HepG2 (cell line): ENCODE results near the gene KIF3A. TPM values are rescaled to one million over a fixed set of nuclear protein-coding genes. Genes with fewer than 3 reads are reported as not detected.

ENCODE experiments used
- ASH2L ChIP-seq: fragments of 300-600, 200-600 bp; sonication (generic); IDR thresholded peaks from 2 replicates; pipeline ENCODE4 v1.7.0; 2017; ENCODE audit warnings: low read depth, mild to moderate bottlenecking, moderate library complexity, mixed read lengths, low read length; ENCODE audit not compliant: insufficient read length
- ATF5 ChIP-seq: sonication (generic); formaldehyde crosslinking; IDR thresholded peaks from 2 replicates; pipeline ENCODE4 v1.4.0; 2020; ENCODE audit warnings: mild to moderate bottlenecking, low read depth, missing genetic modification reagents
- GMEB1 ChIP-seq: sonication (generic); formaldehyde crosslinking; IDR thresholded peaks from 2 replicates; pipeline ENCODE4 v1.5.1; 2020; ENCODE audit warnings: missing genetic modification reagents, mild to moderate bottlenecking, borderline replicate concordance
- GMEB2 ChIP-seq: IDR thresholded peaks from 2 replicates; pipeline ENCODE4 v1.6.1; 2016; ENCODE audit warnings: missing biosample characterization, missing genetic modification reagents, low read depth
- HINFP ChIP-seq: sonication (generic); formaldehyde crosslinking; IDR thresholded peaks from 2 replicates; pipeline ENCODE4 v1.4.0; 2020; ENCODE audit warnings: low read depth, mild to moderate bottlenecking, missing genetic modification reagents
- MED8 ChIP-seq: sonication (generic); formaldehyde crosslinking; IDR thresholded peaks from 2 replicates; pipeline ENCODE4 v1.8.1; 2023; ENCODE audit warnings: mild to moderate bottlenecking, missing genetic modification reagents; ENCODE audit not compliant: insufficient replicate concordance
- NR2F6 ChIP-seq, 2 experiments: IDR thresholded peaks; 2 replicates each; pipeline ENCODE4 v1.6.1; 2016; ENCODE audit warnings: antibody characterized with exemption in 1 of 2, mild to moderate bottlenecking in 1 of 2
- PITX1 ChIP-seq: sonication (generic); formaldehyde crosslinking; IDR thresholded peaks from 2 replicates; pipeline ENCODE4 v1.5.1; 2020; ENCODE audit warnings: mild to moderate bottlenecking, missing genetic modification reagents
- POLR2AphosphoS2 ChIP-seq: IDR thresholded peaks from 2 replicates; pipeline ENCODE4 v1.6.1; 2011; ENCODE audit warnings: low read depth, low read length, improper control_type of control experiment
- SMAD1 ChIP-seq: sonication (generic); formaldehyde crosslinking; IDR thresholded peaks from 2 replicates; pipeline ENCODE4 v1.4.0; 2020; ENCODE audit warnings: missing genetic modification reagents, low read depth, mild to moderate bottlenecking, borderline replicate concordance
- TBX2 ChIP-seq: sonication (generic); formaldehyde crosslinking; IDR thresholded peaks from 2 replicates; pipeline ENCODE4 v1.5.0; 2020; ENCODE audit warnings: missing genetic modification reagents, mild to moderate bottlenecking, borderline replicate concordance
- ZBTB1 ChIP-seq: sonication (generic); formaldehyde crosslinking; IDR thresholded peaks from 2 replicates; pipeline ENCODE4 v1.4.0; 2020; ENCODE audit warnings: missing genetic modification reagents, borderline replicate concordance
- ZFP37 ChIP-seq: sonication (generic); formaldehyde crosslinking; IDR thresholded peaks from 2 replicates; pipeline ENCODE4 v1.4.0; 2020; ENCODE audit warnings: missing genetic modification reagents, borderline replicate concordance
- ZNF33B ChIP-seq: sonication (generic); formaldehyde crosslinking; IDR thresholded peaks from 2 replicates; pipeline ENCODE4 v1.5.1; 2020; ENCODE audit warnings: mild to moderate bottlenecking, missing genetic modification reagents
- ZNF441 ChIP-seq: sonication (generic); formaldehyde crosslinking; IDR thresholded peaks from 2 replicates; pipeline ENCODE4 v1.7.0; 2021; ENCODE audit warnings: missing genetic modification reagents, borderline replicate concordance
- ZNF530 ChIP-seq: sonication (generic); formaldehyde crosslinking; IDR thresholded peaks from 2 replicates; pipeline ENCODE4 v1.5.0; 2020; ENCODE audit warnings: low read depth, mild to moderate bottlenecking, missing genetic modification reagents
- ZNF678 ChIP-seq: sonication (generic); formaldehyde crosslinking; IDR thresholded peaks from 2 replicates; pipeline ENCODE4 v1.4.0; 2020; ENCODE audit warnings: mild to moderate bottlenecking, missing genetic modification reagents
- ZNF781 ChIP-seq: sonication (generic); formaldehyde crosslinking; IDR thresholded peaks from 2 replicates; pipeline ENCODE4 v1.5.1; 2020; ENCODE audit warnings: borderline replicate concordance, mild to moderate bottlenecking, missing genetic modification reagents; ENCODE audit errors: not compliant biosample characterization
- ZSCAN12 ChIP-seq: sonication (generic); formaldehyde crosslinking; IDR thresholded peaks from 2 replicates; pipeline ENCODE4 v1.9.0; 2021; ENCODE audit warnings: mild to moderate bottlenecking, missing genetic modification reagents
- polyA plus RNA-seq, 8 experiments: library from polyadenylated mRNA; depleted of rRNA in 3 of 8; stranded (reverse) in 7 of 8; unstranded in 1 of 8; fragments of >200 nt; fragmentation: Illumina TruSeq in 4 of 8; extraction: Trizol in 4 of 8; gene quantifications; 2 replicates each; pipeline versions ENCODE4 v1.2.1 to v1.2.3, GENCODE V29; 2011 to 2016; ENCODE audit warnings: low read depth in 4 of 8, missing spikeins in 1 of 8, mixed read lengths in 1 of 8; ENCODE audit not compliant: insufficient read depth in 1 of 8
- total RNA-seq, 5 experiments: library from RNA; depleted of rRNA; stranded (reverse); fragments of >200 nt; fragmentation: Illumina TruSeq; extraction: Trizol; gene quantifications; 2 replicates each; pipeline ENCODE4 v1.2.3, GENCODE V29; 2016; ENCODE audit warnings: low read depth in 1 of 5
- TF ChIP-seq, protein P1 (sequence below): sonication (generic); formaldehyde crosslinking; IDR thresholded peaks from 2 replicates; pipeline ENCODE4 v1.4.0; 2020; ENCODE audit warnings: missing genetic modification reagents

The KIF3A gene
- total and polyA plus RNA-seq, 2 of the 13 experiments (the other 11 are each of a cell fraction or from before 2014, with no cell fraction given): 2.3 to 8.4 TPM

GRCh38 chr5:132736853-132737833, at the start of gene KIF3A (continued):
- TF ChIP-seq GMEB1 (CRISPR knock-in tag) (no peak; the same call in 1 of the 2 replicates), ZNF441 (no peak), SMAD1 (CRISPR knock-in tag) (0 out of 2 replicates have a peak, but pooled peaks have one; percentile 58), PITX1 (CRISPR knock-in tag) (no peak), TBX2 (CRISPR knock-in tag) (peak; percentile 69; the same call in 1 of the 2 replicates), ZSCAN12 (CRISPR knock-in tag) (peak; percentile 78), ZNF33B (CRISPR knock-in tag) (no peak), ATF5 (CRISPR knock-in tag) (no peak), ZBTB1 (no peak), POLR2AphosphoS2 (no peak), ZNF530 (CRISPR knock-in tag) (no peak), ASH2L (peak; percentile 67), MED8 (no peak), ZFP37 (CRISPR knock-in tag) (no peak), GMEB2 (CRISPR knock-in tag) (no peak), NR2F6 (IDR thresholded peaks at IDR 0.05) (no peak), NR2F6 (CRISPR knock-in tag; IDR thresholded peaks at IDR 0.05) (no peak), HINFP (CRISPR knock-in tag) (0 out of 2 replicates have a peak, but pooled peaks have one; percentile 25), ZNF678 (CRISPR knock-in tag) (0 out of 2 replicates have a peak, but pooled peaks have one; percentile 71), ZNF781 (CRISPR knock-in tag) (no peak)
- TF ChIP-seq, protein P1, sequence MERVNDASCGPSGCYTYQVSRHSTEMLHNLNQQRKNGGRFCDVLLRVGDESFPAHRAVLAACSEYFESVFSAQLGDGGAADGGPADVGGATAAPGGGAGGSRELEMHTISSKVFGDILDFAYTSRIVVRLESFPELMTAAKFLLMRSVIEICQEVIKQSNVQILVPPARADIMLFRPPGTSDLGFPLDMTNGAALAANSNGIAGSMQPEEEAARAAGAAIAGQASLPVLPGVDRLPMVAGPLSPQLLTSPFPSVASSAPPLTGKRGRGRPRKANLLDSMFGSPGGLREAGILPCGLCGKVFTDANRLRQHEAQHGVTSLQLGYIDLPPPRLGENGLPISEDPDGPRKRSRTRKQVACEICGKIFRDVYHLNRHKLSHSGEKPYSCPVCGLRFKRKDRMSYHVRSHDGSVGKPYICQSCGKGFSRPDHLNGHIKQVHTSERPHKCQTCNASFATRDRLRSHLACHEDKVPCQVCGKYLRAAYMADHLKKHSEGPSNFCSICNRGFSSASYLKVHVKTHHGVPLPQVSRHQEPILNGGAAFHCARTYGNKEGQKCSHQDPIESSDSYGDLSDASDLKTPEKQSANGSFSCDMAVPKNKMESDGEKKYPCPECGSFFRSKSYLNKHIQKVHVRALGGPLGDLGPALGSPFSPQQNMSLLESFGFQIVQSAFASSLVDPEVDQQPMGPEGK (CRISPR knock-in tag): peak; percentile 48; the same call in 1 of the 2 replicates
